Measurements from ENCODE around the gene SEPTIN14.

DNA sequence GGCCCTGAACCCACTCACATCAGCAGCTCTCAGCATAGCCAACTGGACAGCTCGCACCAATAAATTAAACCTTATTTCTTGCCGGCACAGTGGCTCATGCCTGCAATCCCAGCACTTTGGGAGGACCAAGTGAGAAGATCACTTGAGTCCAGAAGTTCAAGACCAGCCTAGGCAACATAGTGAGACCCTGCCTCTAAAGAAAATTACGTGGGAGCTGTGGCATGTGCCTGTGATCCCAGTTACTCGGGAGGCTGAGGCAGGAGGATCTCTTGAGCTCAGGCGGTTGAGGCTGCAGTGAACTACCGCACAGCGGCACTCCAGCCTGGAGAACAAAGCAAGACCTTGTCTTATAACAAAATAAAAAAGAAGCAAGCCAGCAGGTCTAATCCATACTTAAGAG, 75.7 kb downstream of the SEPTIN14 start:
- TF ChIP-seq TAF1 (IDR thresholded peaks at IDR 0.05; ENCODE audit: low read depth, low read length) (no peak), POLR2AphosphoS5 (IDR thresholded peaks at IDR 0.05; ENCODE audit: low read depth, low read length) (no peak), POU2F2 (IDR thresholded peaks at IDR 0.05; ENCODE audit: low read depth, low read length) (no peak)
